HG03066 (cell line): ENCODE data around the gene DRAM2.

Source experiments
- ATAC-seq: cut with Tn5 transposase; IDR thresholded peaks from one replicate; pipeline ENCODE4 v1.9.1; 2021; ENCODE audit warnings: low read depth; ENCODE audit not compliant: unreplicated experiment

DRAM2 gene

GRCh38 chr1:111139956-111140679 is at the start of gene DRAM2, which contains the start of gene CEPT1:
Gene DRAM2, minus strand, starts transcription at chr1:111140093. Its CDS starts 8,539 bp downstream, at chr1:111131554.
Gene CEPT1, plus strand, starts transcription at chr1:111140223. Its CDS starts 7,492 bp downstream, at chr1:111147715.
- peak; percentile 62 for ATAC-seq

DNA sequence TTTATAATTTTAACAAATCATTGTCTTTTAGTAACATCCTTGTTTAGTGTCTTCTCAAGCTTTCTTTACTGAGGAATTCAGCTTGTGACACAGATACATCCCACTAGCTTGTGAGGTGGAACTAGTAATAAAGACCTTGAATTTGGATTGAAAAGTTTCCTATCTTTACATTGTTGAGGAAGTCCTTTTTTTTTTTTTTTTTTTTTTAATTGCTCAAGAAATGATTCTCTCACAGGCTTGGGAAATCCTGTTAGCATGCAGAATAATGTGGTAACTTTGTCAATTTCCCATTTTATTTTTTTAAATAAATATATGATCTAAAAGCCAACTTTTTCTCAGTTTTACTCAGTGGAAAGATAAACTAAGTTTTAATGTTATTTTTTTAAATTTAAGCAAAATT is 44.8 kb upstream of the DRAM2 start:
- no peak for ATAC-seq

GRCh38 chr1:111183308-111184069 is 43.6 kb upstream of the DRAM2 start:
- ATAC-seq = no peak

- no peak for ATAC-seq
Measured at GRCh38 chr1:111182052-111182451, 42.2 kb upstream of the DRAM2 start.

GRCh38 chr1:111179968-111180533 is 40.2 kb upstream of the DRAM2 start:
- ATAC-seq = no peak

DNA sequence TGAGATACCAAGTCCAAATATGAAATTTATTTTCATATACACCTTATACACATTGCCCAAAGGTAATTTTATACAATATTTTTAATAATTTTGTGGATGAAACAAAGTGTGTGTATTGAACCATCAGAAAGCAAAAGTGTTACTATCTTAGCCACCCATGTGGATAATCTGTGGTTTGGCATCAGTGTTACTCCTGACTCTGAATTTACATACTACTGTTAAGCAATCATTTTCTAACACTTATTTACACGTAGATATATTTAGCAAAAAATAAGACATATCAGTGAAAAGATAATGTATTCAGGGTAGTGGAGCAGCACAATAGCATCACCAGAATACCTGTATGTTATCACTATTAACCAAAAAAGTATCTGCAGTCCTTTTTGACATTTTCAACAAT is 36.8 kb upstream of the DRAM2 start:
- ATAC-seq = no peak

DNA sequence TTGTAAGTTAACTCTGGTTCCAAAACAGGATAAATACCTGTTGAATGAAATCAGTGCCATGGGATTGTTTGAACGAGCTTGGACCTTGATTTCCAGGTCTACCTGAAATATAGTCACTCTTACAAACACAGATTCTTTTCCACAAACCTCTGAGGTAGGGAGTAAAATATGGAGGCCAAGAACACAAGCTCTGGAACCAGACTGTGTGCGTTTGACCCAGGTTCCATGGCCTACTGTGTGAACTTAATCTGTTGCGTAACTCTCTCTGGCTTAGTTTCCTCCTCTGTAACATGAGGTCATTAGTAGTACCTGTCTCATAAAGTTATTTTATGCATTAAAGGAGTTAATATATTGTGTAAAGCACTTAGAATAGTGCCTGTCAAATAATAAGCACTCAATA is 35.5 kb upstream of the DRAM2 start:
- ATAC-seq = no peak

- ATAC-seq = no peak
Measured at GRCh38 chr1:111174070-111174469, 34.2 kb upstream of the DRAM2 start.

DNA sequence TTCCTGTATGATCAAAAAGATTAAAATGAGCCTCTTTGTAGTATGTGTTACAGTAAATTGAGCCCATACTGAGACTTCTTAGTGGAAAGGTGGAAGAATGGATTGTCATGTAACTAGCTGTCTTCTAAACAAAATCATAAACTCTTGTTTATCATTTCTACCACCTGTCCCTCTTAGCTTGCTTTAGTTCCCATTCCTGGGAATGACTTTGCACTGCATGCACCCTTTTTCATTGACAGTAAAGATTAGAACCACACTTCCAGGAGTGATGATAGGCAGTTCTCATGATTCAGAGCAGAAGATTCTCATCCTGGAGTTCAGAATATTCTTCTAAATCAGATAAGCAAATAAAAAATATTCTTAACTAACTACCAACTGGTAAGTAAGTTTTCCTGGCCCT is 32.6 kb upstream of the DRAM2 start:
- no peak for ATAC-seq

- ATAC-seq = no peak
Measured at GRCh38 chr1:111164151-111164550, 24.3 kb upstream of the DRAM2 start.

DNA sequence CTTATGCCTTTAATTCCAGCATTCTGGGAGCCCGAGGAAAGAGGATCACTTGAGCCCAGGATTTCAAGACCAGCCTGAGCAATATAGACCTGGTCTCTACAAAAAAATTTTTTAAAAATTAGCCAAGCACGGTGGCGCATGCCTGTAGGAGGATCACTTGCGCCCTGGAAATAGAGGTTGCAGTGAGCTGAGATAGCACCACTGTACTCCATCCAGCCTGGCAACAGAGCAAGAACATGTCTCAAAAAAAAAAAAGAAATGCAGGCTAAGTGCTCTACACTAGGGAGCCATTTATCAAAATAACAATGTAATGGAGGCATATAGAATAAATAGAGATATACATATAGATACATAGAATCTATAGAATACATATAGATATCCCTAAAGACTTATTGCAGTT is 23.5 kb upstream of the DRAM2 start:
- ATAC-seq = no peak

- ATAC-seq = no peak
Measured at GRCh38 chr1:111162488-111162880, 22.6 kb upstream of the DRAM2 start.

- ATAC-seq = no peak
Measured at GRCh38 chr1:111161843-111162487, 22.1 kb upstream of the DRAM2 start.

GRCh38 chr1:111157431-111157830 is 17.5 kb upstream of the DRAM2 start:
- ATAC-seq = no peak

DNA sequence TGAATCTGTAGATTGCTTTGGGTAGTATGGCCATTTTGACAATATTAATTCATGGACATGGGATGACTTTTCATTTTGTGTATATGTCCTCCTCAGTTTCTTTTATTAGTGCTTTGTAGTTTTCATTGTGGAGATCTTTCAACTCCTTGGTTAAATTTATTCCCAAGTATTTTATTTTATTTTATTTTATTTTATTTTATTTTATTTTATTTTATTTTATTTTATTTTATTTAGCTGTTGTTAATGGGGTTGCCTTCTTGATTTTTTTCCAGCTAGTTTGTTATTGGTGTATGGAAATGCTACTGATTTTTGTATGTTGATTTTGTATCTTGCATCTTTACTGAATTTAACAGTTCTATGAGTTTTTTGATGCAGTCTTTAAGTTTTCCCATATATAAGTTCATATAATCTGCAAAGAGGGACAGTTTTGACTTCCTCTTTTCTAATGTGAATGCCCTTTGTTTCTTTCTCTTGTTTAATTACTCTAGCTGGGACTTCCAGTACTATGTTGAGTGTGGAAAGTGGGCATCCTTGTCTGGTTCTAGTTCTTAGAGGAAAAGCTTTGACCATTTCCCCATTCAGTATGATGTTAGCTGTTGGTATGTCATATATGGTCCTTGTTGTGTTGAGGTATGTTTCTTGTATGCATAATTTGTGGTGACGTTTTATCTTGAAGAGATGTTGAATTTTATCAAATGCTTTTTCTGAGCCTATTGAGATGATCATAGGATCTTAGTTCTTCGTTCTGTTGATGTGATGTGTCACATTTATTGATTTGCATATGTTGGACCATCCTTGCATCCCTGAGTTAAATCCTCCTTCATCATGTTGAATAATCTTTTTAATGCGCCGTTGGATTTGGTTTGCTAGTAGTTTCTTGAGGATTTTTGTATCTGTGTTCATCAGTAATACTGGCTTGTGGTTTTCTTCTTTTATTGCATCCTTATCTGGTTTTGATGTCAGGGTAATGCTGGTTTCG is 14.4 kb upstream of the DRAM2 start:
- ATAC-seq = no peak

GRCh38 chr1:111151838-111152237 is 11.9 kb upstream of the DRAM2 start:
- ATAC-seq = no peak

DNA sequence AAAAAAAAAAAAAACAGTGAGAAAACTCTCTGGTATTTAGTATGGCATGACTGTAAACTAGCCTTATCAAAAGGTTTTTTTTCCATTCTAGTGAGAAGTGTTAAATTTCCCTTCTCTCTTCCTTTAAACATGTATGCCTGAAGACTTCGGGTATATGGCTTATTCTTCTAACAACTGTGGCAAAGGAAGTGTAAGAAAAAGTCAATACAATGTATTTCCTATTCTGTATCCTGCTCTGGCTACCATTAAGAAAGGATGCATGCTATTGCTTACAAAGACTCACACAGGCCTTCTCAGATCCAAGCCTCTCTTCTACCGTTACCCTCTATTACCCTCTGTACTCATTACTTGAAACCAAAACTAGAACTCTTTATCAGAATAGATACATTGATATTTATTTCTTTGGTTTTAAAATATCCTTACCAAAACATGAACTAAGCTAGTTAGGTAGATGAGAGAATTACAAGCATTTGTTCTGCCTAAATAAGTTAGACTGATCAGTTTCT is 8.5 kb upstream of the DRAM2 start:
- no peak for ATAC-seq

DNA sequence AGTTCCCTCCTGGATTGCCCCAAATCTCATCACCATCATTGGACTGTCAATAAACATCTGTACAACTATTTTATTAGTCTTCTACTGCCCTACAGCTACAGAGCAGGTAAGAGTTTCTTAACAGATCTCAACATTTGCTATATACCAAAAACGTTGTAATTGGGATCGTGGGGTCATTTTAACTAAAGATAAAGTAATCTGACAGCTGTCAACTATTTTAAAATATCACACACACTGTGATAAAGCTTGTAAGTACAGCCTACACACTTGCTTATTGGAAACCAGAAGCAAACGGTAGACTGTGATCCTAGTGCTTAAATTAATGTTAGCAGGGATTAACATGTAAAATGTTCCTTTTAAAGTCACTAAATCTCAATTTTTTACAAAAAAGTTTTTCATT is 8.1 kb upstream of the DRAM2 start:
- ATAC-seq = no peak

DNA sequence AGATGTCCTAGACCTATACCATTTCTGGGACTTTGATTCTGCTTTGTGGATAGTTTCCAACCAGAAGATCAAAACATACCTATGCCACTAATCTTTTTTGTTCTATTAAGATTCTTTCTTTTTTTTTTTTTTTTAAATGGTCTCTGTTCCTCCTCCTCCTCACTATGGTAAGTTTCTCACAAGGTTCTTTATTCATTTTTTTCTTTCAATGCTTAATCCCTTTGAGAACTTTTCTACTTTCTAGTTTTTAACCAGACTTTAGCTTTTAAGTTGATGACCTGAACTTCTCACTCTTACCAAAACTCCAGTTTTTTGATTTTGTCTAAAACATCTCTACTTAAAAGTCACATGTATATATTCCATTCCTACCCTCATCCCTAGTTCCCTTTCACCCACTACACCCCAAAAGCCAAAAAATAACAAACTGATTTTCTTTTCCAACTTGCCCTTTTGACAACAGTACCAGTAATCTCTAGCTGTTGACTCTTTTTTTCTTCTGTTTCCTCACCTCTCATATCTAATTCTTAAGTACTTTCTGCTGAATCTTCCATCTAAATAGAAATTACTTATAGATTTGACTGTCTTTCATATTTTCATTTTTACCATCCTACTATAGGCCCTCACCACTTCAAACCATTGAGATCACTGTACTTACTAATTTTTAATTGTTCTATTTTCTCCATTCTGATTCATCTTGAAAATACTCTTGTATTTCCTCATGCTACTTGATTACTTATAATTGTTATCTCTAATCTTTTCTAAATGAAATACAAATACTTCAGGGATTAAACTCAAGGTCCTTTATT is 6.3 kb upstream of the DRAM2 start:
- no peak for ATAC-seq
